Gastrocnemius medialis (tissue), 4 donors: ENCODE data around the gene CALN1. TPM values are rescaled to one million over a fixed set of nuclear protein-coding genes. Genes with fewer than 3 reads are reported as not detected.
A peak's percentile ranks its signal among the peaks of the same experiment; 100 is the strongest.
"Not testable (repeated sequence)": the region's sequence is repeated elsewhere in the genome, so short reads cannot be mapped to it uniquely, and the experiment has no call there.

ENCODE experiments used
- ATAC-seq, 2 donors: fragments of 150-250 bp; one replicate each; pipeline ENCODE4 v1.9.1; 2016
- DNase-seq, 2 donors: peaks; one replicate each; pipeline ENCODE4 v3.0.0-alpha.2; 2019
- H3K27ac ChIP-seq, 4 donors: fragments of 200-600 bp; sonication (generic); 1 replicate in 1 of 4; 2 replicates in 3 of 4; pipeline ENCODE4 v1.5.1; 2016 to 2018; ENCODE audit warnings: mild to moderate bottlenecking in 2 of 4, moderate library complexity in 1 of 4
- H3K27me3 ChIP-seq, 3 donors: fragments of 200-600 bp; sonication (generic) in 2 of 3; 1 replicate in 1 of 3; 2 replicates in 2 of 3; pipeline versions ENCODE4 v1.5.1 to v1.6.0; 2016 to 2019; ENCODE audit warnings: mild to moderate bottlenecking in 1 of 3, moderate library complexity in 1 of 3
- H3K36me3 ChIP-seq, 2 donors: fragments of 200-600 bp; sonication (generic) in 1 of 2; one replicate each; pipeline ENCODE4 v1.5.1; 2017 to 2018
- H3K4me1 ChIP-seq, 2 donors: fragments of 200-600 bp; sonication (generic) in 1 of 2; one replicate each; pipeline ENCODE4 v1.5.1; 2016 to 2017; ENCODE audit warnings: mild to moderate bottlenecking in 2 of 2
- H3K4me3 ChIP-seq, 4 donors: fragments of 200-600 bp; sonication (generic) in 3 of 4; 1 replicate in 1 of 4; 2 replicates in 3 of 4; pipeline ENCODE4 v1.5.1; 2016 to 2019; ENCODE audit warnings: mild to moderate bottlenecking in 2 of 4
- H3K9me3 ChIP-seq, 3 donors: fragments of 200-600 bp; sonication (generic) in 2 of 3; 1 replicate in 1 of 3; 2 replicates in 2 of 3; pipeline ENCODE4 v1.5.1; 2016 to 2019
- CTCF ChIP-seq, 5 experiments: fragments of 450-650 bp in 3 of 5; fragments of 200-600 bp in 2 of 5; sonication (generic) in 2 of 5; IDR thresholded peaks in 4 of 5; conservative IDR thresholded peaks in 1 of 5; 1 replicate in 4 of 5; 2 replicates in 1 of 5; pipeline ENCODE4 v1.5.1; 2016 to 2019; ENCODE audit warnings: antibody characterized with exemption in 5 of 5, mild to moderate bottlenecking in 3 of 5, moderate library complexity in 3 of 5
- POLR2A ChIP-seq, 2 donors: fragments of 450-650 bp; IDR thresholded peaks; one replicate each; pipeline ENCODE4 v1.6.1; 2017; ENCODE audit warnings: antibody characterized with exemption in 2 of 2, mild to moderate bottlenecking in 2 of 2, moderate library complexity in 2 of 2
- in situ Hi-C, 4 donors: fragments of 200-750 bp; cut with MboI; loops; one replicate each; pipeline versions ENCODE4 v1.15.0 to v1.8.0; 2017; ENCODE audit warnings: low sequenced_read_pairs in 4 of 4
- intact Hi-C: fragments of 100-400 bp; cut with DNase I; formaldehyde crosslinking; loops from one replicate; pipeline ENCODE4 v1.15.1; 2023; ENCODE audit warnings: low total_unique reads
- total RNA-seq, 4 donors: library from RNA; depleted of rRNA; stranded (reverse); fragments of >200 nt; gene quantifications; one replicate each; pipeline versions ENCODE4 v1.1.0 to v1.2.3, GENCODE V29; 2016

The CALN1 gene
- total RNA-seq, 4 donors from 2014 or later = not detected

GRCh38 chr7:71739520-71740173, 672.5 kb downstream of the CALN1 start:
- H3K9me3 ChIP-seq = no peaks in the 10 kb centered on the region
- ATAC-seq = no peak
- no peaks in the 10 kb centered on the region for H3K4me1 ChIP-seq
- no peak for DNase-seq
- no peak for TF ChIP-seq CTCF (IDR thresholded peaks at IDR 0.05 in 4 of 5, conservative IDR thresholded peaks at IDR 0.05 in 1 of 5)
- TF ChIP-seq POLR2A (IDR thresholded peaks at IDR 0.05) = no peak
- no peak overlapping the region for H3K4me3 ChIP-seq
- no peaks in the 10 kb centered on the region for H3K36me3 ChIP-seq
- intact Hi-C loops = no loop called here
- peaks cover 0 to 3% (median 0%) of the 10 kb centered on the region in 3 donors for H3K27me3 ChIP-seq
- in situ Hi-C loops = loop anchor here (5.0 kb wide), 1 partner anchor 882 kb away; no protein-coding TSS in a partner anchor
- no peak overlapping the region for H3K27ac ChIP-seq

DNA sequence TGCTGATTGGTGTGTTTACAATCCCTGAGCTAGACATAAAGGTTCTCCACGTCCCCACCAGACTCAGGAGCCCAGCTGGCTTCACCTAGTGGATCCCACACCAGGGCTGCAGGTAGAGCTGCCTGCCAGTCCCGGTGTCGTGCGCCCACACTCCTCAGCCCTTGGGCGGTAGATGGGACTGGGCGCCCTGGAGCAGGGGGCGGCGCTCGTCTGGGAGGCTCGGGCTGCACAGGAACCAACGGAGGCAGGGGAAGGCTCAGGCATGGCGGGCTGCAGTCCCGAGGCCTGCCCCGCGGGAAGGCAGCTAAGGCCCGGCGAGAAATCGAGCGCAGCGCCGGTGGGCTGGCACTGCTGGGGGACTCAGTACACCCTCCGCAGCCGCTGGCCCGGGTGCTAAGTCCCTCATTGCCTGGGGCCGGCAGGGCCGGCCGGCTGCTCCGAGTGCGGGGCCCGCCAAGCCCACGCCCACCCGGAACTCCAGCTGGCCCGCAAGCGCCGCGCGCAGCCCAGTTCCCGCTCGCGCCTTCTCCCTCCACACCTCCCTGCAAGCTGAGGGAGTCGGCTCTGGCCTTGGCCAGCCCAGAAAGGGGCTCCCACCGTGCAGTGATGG, 674.1 kb downstream of the CALN1 start:
- DNase-seq, ATAC-seq, H3K27ac ChIP-seq, H3K9me3 ChIP-seq, H3K36me3 ChIP-seq, intact Hi-C loops, H3K4me1 ChIP-seq, H3K4me3 ChIP-seq, H3K27me3 ChIP-seq: not testable (repeated sequence)
- in situ Hi-C loops = loop anchor here (5.0 kb wide), 1 partner anchor 881 kb away; no protein-coding TSS in a partner anchor

GRCh38 chr7:71735961-71736556, 676.1 kb downstream of the CALN1 start:
- TF ChIP-seq POLR2A (IDR thresholded peaks at IDR 0.05) = no peak
- peak; percentile 58 to 89 (median 73) for TF ChIP-seq CTCF (IDR thresholded peaks at IDR 0.05 in 4 of 5, conservative IDR thresholded peaks at IDR 0.05 in 1 of 5)
- intact Hi-C loops = loop anchor here (1.0 kb wide), 1 partner anchor 879 kb away; no protein-coding TSS in a partner anchor
- DNase-seq (peak; percentile 23 to 27), ATAC-seq (peak in 1 of 2 donors; percentile 66)
- in situ Hi-C loops = loop anchor here (5.0 kb wide), 1 partner anchor 879 kb away; no protein-coding TSS in a partner anchor
- Histone ChIP-seq H3K9me3 (no peaks in the 10 kb centered on the region), H3K27me3 (no peaks in the 10 kb centered on the region), H3K4me1 (peaks cover 0 to 3% of the 10 kb centered on the region in 2 donors), H3K27ac (no peak overlapping the region), H3K36me3 (no peaks in the 10 kb centered on the region), H3K4me3 (no peak overlapping the region)

GRCh38 chr7:71733107-71733870, 678.8 kb downstream of the CALN1 start:
- peak; percentile 58 to 89 (median 87) for TF ChIP-seq CTCF (IDR thresholded peaks at IDR 0.05 in 4 of 5, conservative IDR thresholded peaks at IDR 0.05 in 1 of 5)
- no peak for TF ChIP-seq POLR2A (IDR thresholded peaks at IDR 0.05)
- Histone ChIP-seq H3K27ac (no peak overlapping the region), H3K4me1 (peaks cover 0 to 3% of the 10 kb centered on the region in 2 donors), H3K27me3 (no peaks in the 10 kb centered on the region), H3K9me3 (no peaks in the 10 kb centered on the region), H3K4me3 (no peak overlapping the region), H3K36me3 (no peaks in the 10 kb centered on the region)
- ATAC-seq (peak; percentile 55 to 60), DNase-seq (peak; percentile 34 to 50)
- in situ Hi-C loops (no loop called here), intact Hi-C loops (loop anchor here (1.0 to 5.0 kb wide), 4 partner anchors 496 to 904 kb away; no protein-coding TSS in a partner anchor)
